NB4 (cell line): ENCODE measurements around the gene BBS9.

ENCODE experiments used
- CTCF ChIP-seq: IDR thresholded peaks from one replicate; pipeline ENCODE4 v1.5.1; 2012; ENCODE audit warnings: low read depth, low read length
- MYC ChIP-seq: IDR thresholded peaks from 2 replicates; pipeline ENCODE4 v1.6.1; 2011; ENCODE audit warnings: low read depth, low read length
- POLR2A ChIP-seq: IDR thresholded peaks from 2 replicates; pipeline ENCODE4 v1.6.1; 2011; ENCODE audit warnings: mild to moderate bottlenecking; ENCODE audit not compliant: insufficient read length; ENCODE audit errors: extremely low read depth

GRCh38 chr7:33458581-33458980 is 329.2 kb downstream of the BBS9 start:
- TF ChIP-seq POLR2A (no peak), CTCF (no peak), MYC (no peak)
